ENCODE data around the gene MATN4.

Gene MATN4

GRCh38 chr20:45311589-45312211, 3.6 kb upstream of the MATN4 start:
- ATAC-seq (ENCODE audit: insufficient read depth, low read depth) (0 out of 3 replicates have a peak, but pooled peaks have one; percentile 22), DNase-seq (no peak)
- no peak overlapping the region for H3K4me2 ChIP-seq (ENCODE audit: insufficient read depth, low read length)

GRCh38 chr20:45309075-45309474, 976 bp upstream of the MATN4 start:
- H3K4me1 ChIP-seq (ENCODE audit: insufficient read depth, low read length): no peaks in the 10 kb centered on the region
- no peaks in the 10 kb centered on the region for H3K9me3 ChIP-seq (ENCODE audit: insufficient read depth, low read length, severe bottlenecking)
- H3K9ac ChIP-seq (ENCODE audit: low read depth, low read length): no peak overlapping the region
- no peak overlapping the region for H3K27ac ChIP-seq (ENCODE audit: low read length)
- H4K20me1 ChIP-seq (ENCODE audit: insufficient read depth, low read length): no peaks in the 10 kb centered on the region
- no peak for TF ChIP-seq EZH2 (IDR thresholded peaks at IDR 0.05; ENCODE audit: borderline replicate concordance, low read depth, low read length, severe bottlenecking)
- no peak for TF ChIP-seq CTCF (IDR thresholded peaks at IDR 0.05; ENCODE audit: borderline replicate concordance, extremely low read depth, low read length, poor library complexity, severe bottlenecking)
- DNase-seq: no peak
- no peak overlapping the region for H3K4me2 ChIP-seq (ENCODE audit: insufficient read depth, low read length)
- H3K36me3 ChIP-seq (ENCODE audit: insufficient read depth, low read length): no peaks in the 10 kb centered on the region
- H3K4me3 ChIP-seq (ENCODE audit: low read depth in 1 of 2, low read length in 2 of 2): no peak overlapping the region
- no peaks in the 10 kb centered on the region for H3K27me3 ChIP-seq (ENCODE audit: insufficient read depth, low read length, poor library complexity)
- ATAC-seq (ENCODE audit: insufficient read depth, low read depth): no peak
- H2AFZ ChIP-seq (ENCODE audit: low read depth, low read length): no peak overlapping the region
- no peaks in the 10 kb centered on the region for H3K79me2 ChIP-seq (ENCODE audit: insufficient read depth, low read length)

More at GRCh38 chr20:45311589-45312211, 3.6 kb upstream of the MATN4 start:
- Histone ChIP-seq H3K4me3 (ENCODE audit: low read depth in 1 of 2, low read length in 2 of 2) (no peak overlapping the region), H4K20me1 (ENCODE audit: insufficient read depth, low read length) (no peaks in the 10 kb centered on the region), H3K27me3 (ENCODE audit: insufficient read depth, low read length, poor library complexity) (no peaks in the 10 kb centered on the region), H3K4me1 (ENCODE audit: insufficient read depth, low read length) (no peaks in the 10 kb centered on the region), H3K9me3 (ENCODE audit: insufficient read depth, low read length, severe bottlenecking) (no peaks in the 10 kb centered on the region), H3K9ac (ENCODE audit: low read depth, low read length) (no peak overlapping the region), H3K27ac (ENCODE audit: low read length) (no peak overlapping the region), H3K36me3 (ENCODE audit: insufficient read depth, low read length) (no peaks in the 10 kb centered on the region), H2AFZ (ENCODE audit: low read depth, low read length) (no peak overlapping the region), H3K79me2 (ENCODE audit: insufficient read depth, low read length) (no peaks in the 10 kb centered on the region)
- no peak for TF ChIP-seq CTCF (IDR thresholded peaks at IDR 0.05; ENCODE audit: borderline replicate concordance, extremely low read depth, low read length, poor library complexity, severe bottlenecking)
- no peak for TF ChIP-seq EZH2 (IDR thresholded peaks at IDR 0.05; ENCODE audit: borderline replicate concordance, low read depth, low read length, severe bottlenecking)

DNA sequence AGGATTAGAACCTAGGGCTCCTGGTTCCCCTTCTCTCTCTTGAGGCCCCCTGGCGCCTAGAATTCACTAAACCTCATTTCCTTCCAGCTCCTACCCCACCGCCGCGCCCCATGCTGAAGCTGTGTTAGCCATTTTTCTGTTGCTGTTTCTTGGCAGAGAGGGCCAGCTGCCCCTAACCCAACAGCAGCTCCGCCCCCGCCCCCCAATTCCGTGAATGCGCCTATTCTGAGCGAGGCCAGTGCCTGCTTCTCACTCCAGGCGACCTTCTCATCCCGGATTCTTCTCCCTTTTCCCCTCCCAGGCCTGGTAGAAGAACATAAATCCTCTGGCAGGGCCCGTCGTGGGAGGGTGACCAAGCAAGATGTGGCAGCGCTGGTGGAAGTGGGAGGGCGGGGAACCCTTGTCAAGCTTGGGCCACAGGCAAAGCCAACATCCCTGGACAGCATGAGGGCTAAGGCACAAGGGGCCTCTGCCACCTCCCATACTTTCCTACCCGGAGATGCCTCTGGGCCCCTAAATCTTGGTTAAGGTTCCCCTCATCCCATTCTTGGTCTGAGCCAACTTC, 941 bp downstream of the MATN4 start:
- no peak overlapping the region for H3K9ac ChIP-seq (ENCODE audit: low read depth, low read length)
- ATAC-seq (ENCODE audit: insufficient read depth, low read depth) (no peak), DNase-seq (no peak)
- H2AFZ ChIP-seq (ENCODE audit: low read depth, low read length): no peak overlapping the region
- no peaks in the 10 kb centered on the region for H3K36me3 ChIP-seq (ENCODE audit: insufficient read depth, low read length)
- no peaks in the 10 kb centered on the region for H3K9me3 ChIP-seq (ENCODE audit: insufficient read depth, low read length, severe bottlenecking)
- no peaks in the 10 kb centered on the region for H3K79me2 ChIP-seq (ENCODE audit: insufficient read depth, low read length)
- H3K4me3 ChIP-seq (ENCODE audit: low read depth in 1 of 2, low read length in 2 of 2): no peak overlapping the region
- H4K20me1 ChIP-seq (ENCODE audit: insufficient read depth, low read length): no peaks in the 10 kb centered on the region
- no peak overlapping the region for H3K27ac ChIP-seq (ENCODE audit: low read length)
- TF ChIP-seq CTCF (IDR thresholded peaks at IDR 0.05; ENCODE audit: borderline replicate concordance, extremely low read depth, low read length, poor library complexity, severe bottlenecking) (no peak), EZH2 (IDR thresholded peaks at IDR 0.05; ENCODE audit: borderline replicate concordance, low read depth, low read length, severe bottlenecking) (no peak)
- no peak overlapping the region for H3K4me2 ChIP-seq (ENCODE audit: insufficient read depth, low read length)
- no peaks in the 10 kb centered on the region for H3K27me3 ChIP-seq (ENCODE audit: insufficient read depth, low read length, poor library complexity)
- no peaks in the 10 kb centered on the region for H3K4me1 ChIP-seq (ENCODE audit: insufficient read depth, low read length)
